ENCODE results near the gene FOXK1. TPM values are rescaled to one million over a fixed set of nuclear protein-coding genes. Genes with fewer than 3 reads are reported as not detected.

The FOXK1 gene
- total RNA-seq, 1 experiment from 2014 or later = 19.8 TPM

DNA sequence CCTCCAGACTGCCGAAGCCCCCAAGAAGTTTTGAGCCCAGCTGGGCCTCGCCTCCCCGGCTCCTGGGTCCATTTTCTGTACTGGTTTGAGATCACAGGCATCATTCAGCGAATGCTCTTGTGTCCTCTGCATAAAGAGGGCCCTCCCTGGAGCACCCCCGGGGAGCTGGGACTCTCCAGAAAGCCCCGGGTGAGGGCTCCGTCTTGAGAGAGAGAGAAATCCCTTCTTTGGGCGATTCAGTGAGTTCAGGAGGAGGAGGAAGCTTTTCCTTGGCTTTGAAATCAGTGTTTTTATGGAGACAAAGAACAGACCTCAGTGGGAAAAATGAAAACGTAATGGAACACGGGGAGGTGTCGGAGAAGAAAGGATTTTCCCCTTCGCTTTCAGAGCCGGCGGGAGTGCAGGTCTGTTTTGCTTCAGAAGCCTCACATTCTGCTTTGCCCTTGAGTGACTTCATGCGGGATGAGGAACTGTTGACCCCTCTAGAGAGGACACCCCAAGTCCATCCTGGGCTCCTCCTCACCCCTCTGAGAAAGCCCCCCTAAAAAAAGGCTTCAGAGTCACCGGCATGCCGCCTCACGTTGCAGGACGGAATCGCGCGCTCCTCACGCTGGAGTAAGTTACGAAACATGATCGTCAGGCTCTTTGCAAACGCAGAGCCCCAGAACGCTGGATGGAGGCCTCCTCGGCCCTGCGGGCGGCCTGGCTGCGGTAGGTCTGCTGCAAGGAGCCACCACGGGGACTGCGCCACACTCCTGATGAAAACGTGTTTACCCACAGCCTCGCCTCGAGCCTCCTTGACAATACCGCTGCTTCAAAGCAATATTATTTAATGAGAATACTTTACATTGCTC, 84.8 kb downstream of the FOXK1 start:
- in situ Hi-C loops (cut with HindIII; ENCODE audit: low pct_unique_long_range_greater_than_20kb, low sequenced_read_pairs) = no loop called here
- DNase-seq (ENCODE audit: low read depth) = no peak

DNA sequence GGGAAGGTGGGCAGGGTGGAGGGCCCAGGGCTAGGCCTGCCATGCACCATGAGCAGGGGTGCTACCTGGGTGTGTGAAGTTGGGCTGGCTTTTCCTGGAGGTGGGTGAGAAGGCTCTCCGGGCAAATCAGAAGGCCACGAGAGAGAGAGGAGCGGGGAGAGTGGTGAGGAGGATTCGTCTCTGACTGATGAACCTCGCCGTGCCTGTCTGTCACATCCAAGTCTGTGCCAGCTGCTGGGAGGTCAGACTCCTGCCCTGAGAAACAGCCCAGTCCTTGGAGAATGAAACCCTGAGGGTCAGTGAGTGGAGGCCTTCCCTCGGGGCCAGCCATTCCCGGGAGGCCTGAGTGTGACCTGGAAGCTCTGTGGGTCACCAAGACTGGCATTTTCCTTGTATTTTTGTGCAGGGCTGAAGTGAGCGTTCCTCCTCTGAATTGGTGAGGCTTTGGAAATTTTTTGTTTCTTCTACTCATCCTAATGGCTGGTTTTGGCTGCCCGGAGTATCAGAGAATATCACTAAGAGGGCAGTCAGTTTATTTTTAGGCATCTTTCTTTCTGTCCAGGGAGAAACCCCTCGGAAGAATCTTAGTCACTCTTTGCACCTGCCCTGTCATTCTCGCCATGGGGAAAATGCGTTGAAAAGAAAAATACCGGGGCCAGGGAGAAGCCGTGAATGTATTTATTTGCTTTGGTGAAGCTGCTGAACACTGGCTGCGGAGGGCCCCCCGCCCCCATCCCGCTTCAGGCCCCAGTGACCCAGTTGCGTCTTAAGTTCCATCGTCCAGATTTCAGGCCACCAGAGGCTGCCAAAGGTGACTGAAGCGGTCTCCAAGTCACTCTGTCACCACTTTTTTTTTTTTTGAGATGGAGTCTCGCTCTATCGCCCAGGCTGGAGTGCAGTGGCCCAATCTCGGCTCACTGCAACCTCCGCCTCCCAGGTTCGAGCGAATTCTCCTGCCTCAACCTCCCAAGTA, 86.8 kb downstream of the FOXK1 start:
- no peak for DNase-seq (ENCODE audit: low read depth)
- in situ Hi-C loops (cut with HindIII; ENCODE audit: low pct_unique_long_range_greater_than_20kb, low sequenced_read_pairs) = no loop called here

DNA sequence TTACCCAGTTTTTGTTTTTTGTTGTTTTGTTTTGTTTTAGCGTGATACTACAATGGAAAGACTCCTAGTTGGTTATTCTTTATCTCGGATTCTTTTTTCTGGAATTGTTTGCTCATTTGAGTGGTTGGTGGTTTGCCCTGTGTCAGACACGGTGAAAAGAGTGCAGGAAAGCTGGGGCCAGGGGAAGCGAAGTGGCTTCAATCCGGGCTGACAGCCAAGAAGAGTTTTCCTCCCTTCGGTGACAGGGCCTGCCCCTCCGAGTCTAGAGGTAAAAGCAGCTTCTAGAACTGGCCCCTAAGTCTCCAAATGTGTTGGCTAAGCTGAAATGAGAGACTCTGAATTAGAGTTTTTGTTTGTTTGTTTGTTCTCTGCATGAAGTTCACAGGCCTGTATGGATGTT, 87.7 kb downstream of the FOXK1 start:
- DNase-seq (ENCODE audit: low read depth) = no peak
- in situ Hi-C loops (cut with HindIII; ENCODE audit: low pct_unique_long_range_greater_than_20kb, low sequenced_read_pairs) = no loop called here

DNA sequence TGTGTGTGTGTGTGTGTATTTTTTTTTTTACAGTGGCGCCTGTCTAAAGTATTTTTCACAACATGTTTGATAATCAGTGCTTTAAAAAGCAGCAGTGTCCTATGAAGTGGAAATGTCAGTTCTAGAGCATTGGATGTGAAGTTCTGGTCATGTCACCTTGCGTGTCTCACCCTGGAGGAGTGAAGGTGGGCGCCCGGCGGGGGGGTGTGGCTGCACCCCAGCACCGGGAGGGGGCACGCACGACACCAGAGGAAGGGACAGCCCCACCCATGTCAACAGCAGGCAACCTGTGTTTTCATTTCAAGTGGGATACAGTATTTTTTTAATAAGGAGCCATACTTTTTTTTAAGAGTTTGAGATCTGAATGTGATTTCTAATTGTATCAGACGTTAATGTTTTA, 88.8 kb downstream of the FOXK1 start:
- DNase-seq (ENCODE audit: low read depth) = no peak
- in situ Hi-C loops (cut with HindIII; ENCODE audit: low pct_unique_long_range_greater_than_20kb, low sequenced_read_pairs) = no loop called here

DNA sequence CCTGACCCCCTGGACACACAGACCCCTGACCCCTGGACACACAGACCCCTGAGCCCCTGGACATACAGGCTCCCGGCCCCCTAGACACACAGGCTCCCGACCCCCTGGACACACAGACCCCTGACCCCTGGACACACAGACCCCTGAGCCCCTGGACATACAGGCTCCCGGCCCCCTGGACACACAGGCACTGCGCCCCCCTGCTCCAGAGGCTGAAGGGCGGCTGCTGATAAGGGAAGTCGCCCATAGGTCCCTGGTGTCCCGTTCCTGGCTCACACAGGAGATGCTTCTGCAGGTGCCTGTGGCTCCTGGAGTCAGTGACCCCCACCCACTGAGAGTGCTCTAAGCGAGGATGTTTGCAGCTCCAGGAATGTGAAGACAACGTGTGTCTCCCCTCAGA, 89.6 kb downstream of the FOXK1 start:
- in situ Hi-C loops (cut with HindIII; ENCODE audit: low pct_unique_long_range_greater_than_20kb, low sequenced_read_pairs) = no loop called here
- no peak for DNase-seq (ENCODE audit: low read depth)

DNA sequence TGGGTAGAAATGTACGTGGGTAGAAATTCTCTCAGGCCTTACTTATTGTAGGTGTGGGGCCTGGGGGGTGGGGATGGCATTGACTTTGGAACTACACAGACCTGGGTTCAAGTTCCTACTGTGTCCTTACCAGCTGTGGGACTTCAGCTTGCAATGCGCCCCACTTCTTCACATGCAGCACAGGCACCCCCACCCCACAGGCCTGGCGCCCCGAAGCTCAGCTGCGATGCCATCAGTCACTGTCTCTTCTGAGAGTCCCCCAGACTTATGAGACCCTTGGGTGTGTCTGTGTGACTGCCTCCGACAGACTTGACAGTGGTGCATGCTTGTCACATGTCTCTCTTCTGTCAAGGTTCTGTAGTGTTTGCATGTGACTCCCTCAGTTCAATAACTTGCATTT, 90.2 kb downstream of the FOXK1 start:
- in situ Hi-C loops (cut with HindIII; ENCODE audit: low pct_unique_long_range_greater_than_20kb, low sequenced_read_pairs) = no loop called here
- no peak for DNase-seq (ENCODE audit: low read depth)

DNA sequence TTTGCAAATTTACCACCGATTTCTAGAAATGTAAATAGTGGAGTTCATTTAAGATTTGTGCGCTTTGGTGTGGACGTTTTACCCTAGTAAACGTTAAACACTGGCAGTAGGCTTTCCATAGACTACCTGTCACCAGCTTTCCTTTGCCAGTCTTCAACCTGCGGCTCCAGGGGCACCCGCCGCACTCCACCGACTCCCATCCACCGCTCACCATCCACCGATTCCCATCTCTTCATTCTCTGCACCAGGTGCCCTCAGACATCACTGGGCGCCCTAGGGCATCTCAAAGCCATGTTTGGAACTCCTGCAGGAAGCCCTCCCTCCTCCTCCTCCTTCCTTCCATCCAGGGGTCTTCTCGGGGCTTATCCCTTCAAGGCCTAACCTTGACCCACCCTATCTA, 91.9 kb downstream of the FOXK1 start:
- no peak for DNase-seq (ENCODE audit: low read depth)
- in situ Hi-C loops (cut with HindIII; ENCODE audit: low pct_unique_long_range_greater_than_20kb, low sequenced_read_pairs) = no loop called here

DNA sequence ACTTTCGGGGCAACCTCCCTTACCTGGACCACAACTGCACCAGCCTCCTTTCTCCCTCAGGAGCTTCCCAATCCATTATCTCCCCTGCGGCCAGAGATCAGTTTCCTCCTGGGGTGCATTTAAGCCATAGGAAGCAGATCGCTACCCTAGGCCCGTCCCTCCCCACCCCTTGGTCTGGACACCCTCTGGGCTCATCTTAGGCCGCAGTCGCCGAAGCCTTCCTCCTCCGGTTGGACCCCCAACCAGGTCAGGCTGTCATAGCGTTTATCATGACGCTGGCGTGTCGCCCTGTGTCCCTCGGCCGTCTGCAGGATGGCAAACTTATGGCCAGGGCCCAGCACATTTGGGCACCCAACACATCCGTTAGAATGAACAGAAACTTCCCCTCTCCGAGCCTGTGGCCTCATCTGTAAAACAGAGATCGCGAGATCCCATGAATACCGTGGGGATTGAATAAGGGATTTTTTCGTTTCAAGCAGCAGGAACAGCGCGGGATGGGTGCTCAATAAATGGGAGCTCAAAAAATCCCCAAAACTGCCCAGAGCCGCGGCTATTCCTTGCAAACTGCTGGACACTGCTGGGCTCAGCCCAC, 92.7 kb downstream of the FOXK1 start:
- DNase-seq (ENCODE audit: low read depth) = no peak
- in situ Hi-C loops (cut with HindIII; ENCODE audit: low pct_unique_long_range_greater_than_20kb, low sequenced_read_pairs) = no loop called here

DNA sequence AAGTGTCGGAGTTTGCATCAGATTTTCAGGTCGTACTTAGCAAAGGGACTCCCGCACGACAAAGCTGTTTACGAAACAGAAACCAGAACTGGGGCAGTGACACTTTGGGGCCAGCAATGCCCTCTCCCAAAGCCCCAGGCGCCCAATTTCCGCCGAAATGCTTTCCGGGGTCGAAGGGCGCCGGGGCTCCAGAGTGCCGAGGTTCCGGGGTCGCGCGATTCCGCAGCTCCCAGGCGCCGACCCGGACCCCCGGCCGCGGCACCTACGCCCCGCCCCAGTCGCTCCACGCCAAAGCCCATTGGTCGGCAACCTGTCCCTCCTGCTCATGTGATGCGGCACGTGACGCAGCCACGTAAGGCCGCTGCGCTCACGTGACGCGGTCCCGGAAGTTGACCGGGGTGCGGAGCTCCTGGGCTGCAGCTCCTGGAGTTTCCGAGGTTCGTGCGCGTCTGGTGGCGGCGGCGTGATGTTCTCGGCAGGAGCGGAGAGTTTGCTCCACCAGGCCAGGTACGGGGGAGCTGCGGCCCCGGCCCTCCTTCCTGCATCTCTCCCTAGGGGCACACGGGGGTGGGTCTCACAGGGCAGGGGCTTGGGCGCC, 93.3 kb downstream of the FOXK1 start, which contains the start of gene AP5Z1:
Gene AP5Z1 (plus strand): TSS at position 374 of the 598 bp plus-strand sequence. CDS start 93 bp downstream, at position 467.
- in situ Hi-C loops (cut with HindIII; ENCODE audit: low pct_unique_long_range_greater_than_20kb, low sequenced_read_pairs) = no loop called here
- peak; percentile 90 for DNase-seq (ENCODE audit: low read depth)

DNA sequence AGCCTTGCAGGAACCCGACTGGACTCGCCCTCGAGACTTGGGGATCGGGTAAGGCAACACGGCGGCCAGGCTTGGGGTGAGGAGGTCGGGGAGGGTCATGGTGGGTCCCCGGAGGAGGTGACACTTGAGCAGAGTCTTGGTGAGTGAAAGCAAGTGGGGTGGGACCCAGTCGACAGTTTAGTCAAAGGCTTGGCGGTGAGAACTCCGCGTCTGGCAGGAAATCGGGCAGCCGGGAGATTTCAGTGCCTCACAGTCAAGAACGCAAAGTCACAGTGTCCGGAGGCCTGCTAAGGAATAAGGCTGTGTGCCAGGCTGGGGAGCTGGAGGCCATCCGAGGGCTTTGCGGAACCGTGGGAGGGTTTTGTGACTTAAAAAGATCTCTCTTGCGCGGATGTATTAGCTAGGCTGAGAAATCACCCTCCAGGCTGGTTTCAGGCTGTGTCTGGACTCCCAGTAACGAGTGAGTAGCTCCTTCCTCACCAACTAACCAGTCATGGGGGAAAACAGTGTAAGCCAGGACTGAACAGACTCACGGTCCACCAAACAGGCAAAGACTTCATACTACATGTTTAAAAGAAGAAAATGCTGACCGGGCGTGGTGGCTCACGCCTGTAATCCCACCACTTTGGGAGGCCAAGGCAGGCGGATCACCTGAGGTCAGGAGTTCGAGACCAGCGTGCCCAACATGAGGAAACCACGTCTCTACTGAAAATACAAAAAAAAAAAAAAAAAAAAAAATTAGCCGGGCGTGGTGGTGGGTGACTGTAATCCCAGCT, 93.9 kb downstream of the FOXK1 start:
- no peak for DNase-seq (ENCODE audit: low read depth)
- in situ Hi-C loops (cut with HindIII; ENCODE audit: low pct_unique_long_range_greater_than_20kb, low sequenced_read_pairs) = no loop called here

DNA sequence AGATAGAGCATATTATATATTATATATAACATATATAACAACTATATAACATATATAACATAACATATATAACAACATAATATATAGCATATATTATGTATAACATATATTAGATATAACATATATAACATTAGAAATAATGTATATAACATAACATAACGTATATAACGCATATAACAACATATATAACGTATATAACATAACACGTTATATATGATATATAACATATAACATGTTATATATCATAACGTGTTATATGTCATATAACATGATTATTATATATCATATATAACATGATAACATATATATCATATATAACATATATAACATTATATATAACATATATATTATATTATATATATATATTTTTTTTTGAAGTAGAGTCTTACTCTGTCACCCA, 97.0 kb downstream of the FOXK1 start:
- in situ Hi-C loops (cut with HindIII; ENCODE audit: low pct_unique_long_range_greater_than_20kb, low sequenced_read_pairs) = no loop called here
- no peak for DNase-seq (ENCODE audit: low read depth)

DNA sequence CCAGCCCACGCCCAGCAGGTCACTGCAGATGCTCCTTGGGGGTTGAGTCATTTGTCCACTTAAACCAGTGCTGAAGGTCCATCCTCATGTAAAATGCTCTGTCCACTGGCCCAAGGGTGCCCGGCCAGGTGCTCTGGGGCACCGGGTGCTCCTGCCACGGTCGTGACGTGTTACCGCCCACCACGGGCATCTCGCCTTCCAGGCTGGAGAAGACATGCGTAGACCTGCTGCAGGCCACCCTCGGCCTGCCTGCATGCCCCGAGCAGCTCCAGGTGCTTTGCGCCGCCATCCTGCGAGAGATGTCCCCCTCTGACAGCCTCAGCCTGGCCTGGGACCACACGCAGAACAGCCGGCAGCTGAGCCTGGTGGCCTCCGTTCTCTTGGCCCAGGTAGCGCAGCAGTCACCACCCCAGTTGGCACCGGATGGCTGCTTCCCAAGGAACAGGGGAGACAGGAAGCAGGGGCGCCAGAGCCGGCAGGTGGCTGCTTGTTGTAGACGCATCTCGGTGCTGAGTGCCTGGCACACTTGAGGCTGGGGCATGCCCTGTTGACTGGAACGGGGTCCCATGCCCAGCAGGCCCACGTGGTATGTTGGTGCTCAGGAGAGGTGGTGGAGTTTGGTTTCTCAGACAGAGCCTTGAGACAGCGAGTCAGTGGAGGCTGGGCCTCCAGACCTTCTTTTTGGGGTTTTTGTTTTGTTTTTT, 99.4 kb downstream of the FOXK1 start:
- no peak for DNase-seq (ENCODE audit: low read depth)
- in situ Hi-C loops (cut with HindIII; ENCODE audit: low pct_unique_long_range_greater_than_20kb, low sequenced_read_pairs) = no loop called here

DNA sequence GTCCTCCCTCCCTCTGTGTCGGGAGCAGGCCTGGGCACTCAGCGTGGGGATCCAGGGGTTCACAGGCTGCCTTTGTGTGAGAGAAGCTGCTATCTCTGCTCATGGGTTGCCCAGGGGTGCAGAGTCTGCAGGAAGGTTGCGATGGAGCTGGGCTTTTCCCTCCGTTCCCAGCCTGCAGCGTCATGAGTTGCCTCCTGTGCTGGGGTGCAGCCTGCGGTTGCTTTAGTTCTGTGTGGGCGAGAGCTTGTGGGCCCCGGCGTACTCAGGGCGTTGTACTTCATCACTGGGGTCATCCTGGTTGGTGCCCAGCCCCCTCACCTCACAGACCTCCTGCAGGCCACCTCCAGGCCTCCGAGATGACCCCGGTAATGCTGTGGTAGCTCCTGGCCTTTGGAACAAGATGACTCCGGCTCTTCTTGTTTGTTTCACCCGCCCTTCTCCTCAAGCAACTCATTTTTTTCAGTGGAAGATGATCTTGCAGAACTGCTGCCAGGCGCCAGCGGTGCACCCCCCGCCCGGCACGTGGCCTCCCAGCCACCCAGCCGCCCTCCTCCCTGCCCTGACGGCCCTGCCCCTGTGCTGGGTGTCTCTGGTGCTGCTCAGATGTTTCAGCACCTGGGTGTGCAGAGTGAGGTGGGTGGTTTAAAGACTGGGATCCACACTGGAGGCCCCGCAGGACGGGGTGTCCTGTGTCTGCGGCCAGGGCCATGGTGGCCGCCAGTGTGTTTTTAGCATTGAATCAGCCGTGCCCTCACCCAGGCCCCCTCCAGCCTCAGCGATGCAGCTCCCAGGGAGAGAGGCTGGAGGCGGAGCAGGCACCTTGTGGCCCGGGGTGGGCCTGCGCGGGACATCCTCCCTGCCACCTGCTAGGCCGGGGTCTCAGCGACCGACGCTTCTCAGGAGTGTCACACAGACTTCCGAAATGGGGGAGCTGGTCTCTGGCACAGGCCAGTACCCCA, 100.5 kb downstream of the FOXK1 start:
- no peak for DNase-seq (ENCODE audit: low read depth)
- in situ Hi-C loops (cut with HindIII; ENCODE audit: low pct_unique_long_range_greater_than_20kb, low sequenced_read_pairs) = no loop called here

DNA sequence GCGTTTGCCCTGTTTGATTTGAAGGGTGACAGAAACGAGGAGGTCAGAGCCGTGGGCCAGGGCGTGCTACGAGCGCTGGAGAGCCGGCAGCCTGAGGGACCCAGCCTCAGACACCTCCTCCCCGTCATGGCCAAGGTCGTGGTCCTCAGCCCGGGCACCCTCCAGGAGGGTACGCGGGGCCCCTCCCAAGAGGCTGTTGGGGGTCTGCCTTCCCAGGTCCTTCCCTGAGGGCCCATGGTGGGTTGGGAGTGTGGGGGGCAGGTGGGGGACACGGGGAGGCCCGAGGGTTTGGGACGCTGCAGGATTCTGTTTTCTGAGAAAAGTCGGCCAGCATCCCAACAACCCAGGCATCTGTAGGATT, 101.2 kb downstream of the FOXK1 start:
- in situ Hi-C loops (cut with HindIII; ENCODE audit: low pct_unique_long_range_greater_than_20kb, low sequenced_read_pairs) = no loop called here
- DNase-seq (ENCODE audit: low read depth) = no peak

DNA sequence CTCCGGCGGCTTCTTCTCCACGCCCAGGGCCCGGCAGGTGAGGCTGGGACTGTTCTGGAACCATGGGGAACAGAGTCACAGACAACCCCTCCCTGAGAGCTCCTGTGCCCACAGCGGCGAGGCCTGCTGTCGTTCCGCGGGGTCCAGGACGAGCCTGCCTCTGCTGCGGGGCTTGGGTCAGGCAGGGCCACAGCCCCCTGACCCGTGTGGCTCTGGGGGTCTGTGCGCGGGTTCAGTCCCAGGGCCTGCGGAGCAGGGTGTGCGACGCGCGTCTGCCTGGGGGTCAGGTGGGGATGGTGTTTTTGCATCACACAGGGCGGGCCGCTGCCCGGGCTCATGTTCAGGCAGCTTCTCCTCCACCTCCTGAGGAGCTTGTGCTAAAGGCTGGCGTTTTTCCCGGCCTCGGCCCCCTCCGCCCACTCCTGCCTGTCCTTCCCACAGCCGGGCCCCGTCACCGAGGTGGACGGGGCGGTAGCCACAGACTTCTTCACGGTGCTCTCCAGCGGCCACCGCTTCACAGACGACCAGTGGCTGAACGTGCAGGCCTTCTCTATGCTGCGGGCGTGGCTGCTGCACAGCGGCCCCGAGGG, 101.8 kb downstream of the FOXK1 start:
- in situ Hi-C loops (cut with HindIII; ENCODE audit: low pct_unique_long_range_greater_than_20kb, low sequenced_read_pairs) = no loop called here
- DNase-seq (ENCODE audit: low read depth) = no peak

DNA sequence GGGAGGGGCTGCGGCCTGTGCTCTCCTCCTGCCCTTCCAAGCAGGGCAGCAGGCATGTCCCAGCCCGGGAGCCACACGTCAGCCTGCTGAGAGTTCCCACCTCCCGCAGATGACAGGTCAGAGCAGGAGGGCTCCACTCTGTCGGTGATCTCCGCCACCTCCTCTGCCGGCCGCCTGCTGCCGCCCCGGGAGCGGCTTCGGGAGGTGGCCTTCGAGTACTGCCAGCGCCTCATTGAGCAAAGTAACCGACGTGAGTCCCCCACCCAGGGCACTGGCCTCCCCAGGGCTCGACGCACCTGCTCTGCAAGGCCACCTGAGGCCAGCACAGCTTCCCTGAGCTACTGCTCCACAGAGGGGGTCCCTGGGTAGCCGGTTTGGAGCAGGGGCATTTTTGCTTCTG, 102.7 kb downstream of the FOXK1 start:
- in situ Hi-C loops (cut with HindIII; ENCODE audit: low pct_unique_long_range_greater_than_20kb, low sequenced_read_pairs) = no loop called here
- no peak for DNase-seq (ENCODE audit: low read depth)
